ENCODE measurements around the gene BPHL.

DNA sequence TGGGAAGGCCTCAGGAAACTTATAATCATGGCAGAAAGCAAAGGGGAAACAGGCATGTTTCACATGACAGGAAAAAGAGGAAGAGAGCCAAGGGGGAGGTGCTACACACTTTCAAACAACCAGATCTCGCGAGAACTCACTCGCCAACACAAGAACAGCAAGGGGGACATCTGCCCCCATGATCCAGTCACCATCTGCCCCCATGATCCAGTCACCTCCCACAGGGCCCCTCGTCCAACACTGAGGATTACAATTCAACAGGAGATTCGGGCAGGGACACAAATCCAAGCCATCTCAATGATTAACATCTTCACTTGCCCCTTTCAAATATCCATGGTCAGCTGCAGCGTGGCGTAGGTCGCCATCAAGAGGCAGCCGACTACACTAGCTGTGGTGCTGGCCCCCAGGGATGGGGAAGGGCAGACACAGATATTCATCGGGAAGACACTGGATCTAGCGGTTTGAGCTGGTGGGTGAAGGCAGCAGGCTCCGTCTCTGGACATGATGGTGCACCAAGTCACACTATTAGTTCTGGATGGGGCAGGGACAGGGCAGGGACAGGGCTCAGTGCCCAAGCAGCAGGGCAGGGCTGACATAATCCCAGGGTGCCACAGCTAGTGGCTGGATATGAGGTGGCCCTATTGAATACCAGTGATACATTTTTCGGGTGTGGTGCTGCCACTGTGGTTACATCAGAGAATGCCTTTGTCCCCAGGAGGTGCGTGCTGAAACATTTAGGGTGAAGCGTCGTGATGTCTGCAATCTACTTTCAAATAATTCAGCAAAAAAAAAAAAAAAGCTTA is 77.4 kb downstream of the BPHL start:
- TF ChIP-seq, protein P1, sequence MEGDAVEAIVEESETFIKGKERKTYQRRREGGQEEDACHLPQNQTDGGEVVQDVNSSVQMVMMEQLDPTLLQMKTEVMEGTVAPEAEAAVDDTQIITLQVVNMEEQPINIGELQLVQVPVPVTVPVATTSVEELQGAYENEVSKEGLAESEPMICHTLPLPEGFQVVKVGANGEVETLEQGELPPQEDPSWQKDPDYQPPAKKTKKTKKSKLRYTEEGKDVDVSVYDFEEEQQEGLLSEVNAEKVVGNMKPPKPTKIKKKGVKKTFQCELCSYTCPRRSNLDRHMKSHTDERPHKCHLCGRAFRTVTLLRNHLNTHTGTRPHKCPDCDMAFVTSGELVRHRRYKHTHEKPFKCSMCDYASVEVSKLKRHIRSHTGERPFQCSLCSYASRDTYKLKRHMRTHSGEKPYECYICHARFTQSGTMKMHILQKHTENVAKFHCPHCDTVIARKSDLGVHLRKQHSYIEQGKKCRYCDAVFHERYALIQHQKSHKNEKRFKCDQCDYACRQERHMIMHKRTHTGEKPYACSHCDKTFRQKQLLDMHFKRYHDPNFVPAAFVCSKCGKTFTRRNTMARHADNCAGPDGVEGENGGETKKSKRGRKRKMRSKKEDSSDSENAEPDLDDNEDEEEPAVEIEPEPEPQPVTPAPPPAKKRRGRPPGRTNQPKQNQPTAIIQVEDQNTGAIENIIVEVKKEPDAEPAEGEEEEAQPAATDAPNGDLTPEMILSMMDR (IDR thresholded peaks at IDR 0.05) = peak; percentile 43
- TF ChIP-seq POLR2AphosphoS5 (IDR thresholded peaks at IDR 0.05; ENCODE audit: low read depth, low read length) (no peak), MAX (IDR thresholded peaks at IDR 0.05; ENCODE audit: low read depth) (no peak), GABPA (IDR thresholded peaks at IDR 0.05; ENCODE audit: low read depth) (no peak), ELF1 (IDR thresholded peaks at IDR 0.05) (no peak), EP300 (IDR thresholded peaks at IDR 0.05; ENCODE audit: borderline replicate concordance in 1 of 2, low read depth in 1 of 2, low read length in 1 of 2) (no peak), IRF3 (IDR thresholded peaks at IDR 0.05; ENCODE audit: low read depth, low read length) (no peak), TCF12 (IDR thresholded peaks at IDR 0.05) (no peak), JUND (IDR thresholded peaks at IDR 0.05) (no peak), REST (IDR thresholded peaks at IDR 0.05; ENCODE audit: low read depth, low read length) (no peak), NFIC (IDR thresholded peaks at IDR 0.05; ENCODE audit: borderline replicate concordance) (no peak)
- TF ChIP-seq, protein P2, sequence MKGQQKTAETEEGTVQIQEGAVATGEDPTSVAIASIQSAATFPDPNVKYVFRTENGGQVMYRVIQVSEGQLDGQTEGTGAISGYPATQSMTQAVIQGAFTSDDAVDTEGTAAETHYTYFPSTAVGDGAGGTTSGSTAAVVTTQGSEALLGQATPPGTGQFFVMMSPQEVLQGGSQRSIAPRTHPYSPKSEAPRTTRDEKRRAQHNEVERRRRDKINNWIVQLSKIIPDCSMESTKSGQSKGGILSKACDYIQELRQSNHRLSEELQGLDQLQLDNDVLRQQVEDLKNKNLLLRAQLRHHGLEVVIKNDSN (IDR thresholded peaks at IDR 0.05; ENCODE audit: borderline replicate concordance, low read depth) = no peak

All from SK-N-SH (cell line).